HG03060 (cell line): ENCODE data around the gene ESR1.
A peak's percentile ranks its signal among the peaks of the same experiment; 100 is the strongest.
"Not testable (repeated sequence)": the region's sequence is repeated elsewhere in the genome, so short reads cannot be mapped to it uniquely, and the experiment has no call there.

ENCODE experiments used
- ATAC-seq: cut with Tn5 transposase; IDR thresholded peaks from one replicate; pipeline ENCODE4 v1.9.1; 2021; ENCODE audit warnings: low read depth, moderate number of reproducible peaks; ENCODE audit not compliant: unreplicated experiment

ESR1 gene

GRCh38 chr6:152122434-152122833, 315.0 kb downstream of the ESR1 start:
- ATAC-seq: no peak

GRCh38 chr6:152123076-152123475, 315.6 kb downstream of the ESR1 start:
- ATAC-seq: no peak

DNA sequence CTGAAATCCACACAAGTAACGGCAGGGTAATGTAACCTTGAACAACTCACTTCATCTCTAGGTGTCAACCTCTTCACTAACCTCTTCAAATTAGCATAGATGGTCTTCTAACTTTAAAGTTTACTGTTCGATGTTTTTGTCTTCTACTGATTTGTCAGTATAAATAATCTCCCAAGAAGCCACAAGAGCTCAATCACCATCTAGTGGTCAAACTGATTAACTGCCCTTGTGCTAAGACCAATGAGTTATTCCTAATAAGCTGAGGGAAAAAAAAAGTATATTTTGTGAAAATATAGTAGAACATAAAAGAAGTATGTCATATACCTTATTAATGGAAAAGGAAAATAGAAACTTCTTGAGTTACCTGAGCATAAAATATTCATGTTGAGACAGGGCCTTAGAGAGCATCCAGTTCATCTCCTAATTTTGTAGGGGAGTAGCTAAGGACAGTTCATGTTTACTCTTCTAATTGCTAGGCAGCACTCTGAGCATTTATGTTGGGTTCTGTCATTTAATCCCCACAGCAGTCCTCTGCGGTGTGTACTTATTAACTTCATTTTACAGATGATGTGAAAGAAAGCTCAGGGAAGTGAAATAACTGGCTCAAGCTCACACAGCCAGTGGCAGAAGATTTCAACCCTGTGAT, 317.1 kb downstream of the ESR1 start:
- no peak for ATAC-seq

DNA sequence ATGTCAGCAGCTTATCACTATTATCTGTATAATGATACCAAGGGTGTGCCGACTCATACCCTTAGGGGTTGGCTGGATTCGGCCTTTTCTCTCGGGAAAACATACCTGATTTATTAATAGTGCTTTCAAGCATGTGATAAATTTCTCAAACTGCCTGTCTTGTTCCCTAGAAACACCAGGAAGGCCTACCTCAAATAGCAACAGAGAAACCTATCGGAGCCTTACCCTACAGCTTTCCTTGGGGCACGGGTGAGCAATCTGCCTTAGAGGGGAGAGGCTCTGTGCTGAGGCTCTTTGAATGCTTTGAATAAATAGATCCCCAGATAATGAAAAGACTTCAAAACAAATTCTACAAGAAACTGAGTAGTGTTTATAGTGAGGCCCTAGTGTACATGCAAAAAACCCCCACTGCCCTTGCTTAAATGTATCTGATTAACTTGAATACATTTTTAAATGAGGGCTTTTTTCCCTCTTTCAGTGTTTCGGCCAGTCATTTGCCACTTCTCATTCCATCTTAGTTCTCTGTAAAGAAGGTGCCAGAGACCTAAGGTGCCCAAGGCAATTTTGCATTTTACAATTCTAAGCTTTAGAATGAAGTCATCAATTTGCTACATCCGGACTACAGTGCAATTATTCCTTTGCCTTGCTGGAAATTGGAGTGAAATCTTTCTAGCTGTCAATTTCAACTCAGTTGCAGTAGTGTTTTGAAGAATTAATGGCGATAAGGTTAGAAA, 320.1 kb downstream of the ESR1 start:
- no peak for ATAC-seq

DNA sequence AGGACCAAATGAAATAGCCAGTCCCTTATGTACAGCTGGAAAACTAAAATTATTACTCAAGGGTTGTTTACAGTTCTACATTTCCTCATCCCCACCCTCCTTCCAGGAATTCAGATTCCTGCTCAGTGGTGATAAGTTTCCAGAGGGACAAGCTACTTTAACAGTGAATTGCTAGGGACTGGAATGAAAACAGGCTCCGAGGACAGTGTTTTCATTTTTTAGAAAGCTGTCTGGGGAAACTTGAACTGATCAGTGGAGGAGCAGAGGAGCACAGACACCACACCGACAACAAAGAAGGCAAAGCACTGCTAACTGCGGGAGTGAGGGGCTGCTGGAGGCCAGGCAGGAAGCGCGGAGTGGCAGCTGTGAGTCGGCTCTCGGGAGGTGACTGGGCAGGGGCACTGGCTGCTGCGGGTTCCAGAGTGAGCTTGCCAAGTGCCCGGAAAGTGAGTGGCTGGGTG, 322.2 kb downstream of the ESR1 start:
- no peak for ATAC-seq

DNA sequence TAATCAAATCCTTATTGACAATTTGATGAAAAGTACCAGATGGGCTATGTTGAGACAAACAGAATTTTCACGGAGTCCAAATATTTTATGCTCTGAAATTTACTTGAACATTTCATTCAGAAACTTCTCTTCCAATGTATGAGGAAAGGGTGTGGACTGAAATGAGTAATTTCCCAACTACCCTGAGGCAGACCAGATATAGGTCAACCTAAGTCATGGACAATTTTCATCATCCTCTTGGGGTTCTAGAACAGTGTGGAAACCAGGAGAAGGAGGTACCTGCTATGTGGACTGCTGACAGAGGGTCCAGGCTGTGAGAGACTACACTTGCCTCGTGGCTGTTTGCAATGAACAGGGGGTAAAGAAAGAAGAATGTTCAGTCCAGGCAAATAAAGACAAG, 323.0 kb downstream of the ESR1 start:
- ATAC-seq: no peak

DNA sequence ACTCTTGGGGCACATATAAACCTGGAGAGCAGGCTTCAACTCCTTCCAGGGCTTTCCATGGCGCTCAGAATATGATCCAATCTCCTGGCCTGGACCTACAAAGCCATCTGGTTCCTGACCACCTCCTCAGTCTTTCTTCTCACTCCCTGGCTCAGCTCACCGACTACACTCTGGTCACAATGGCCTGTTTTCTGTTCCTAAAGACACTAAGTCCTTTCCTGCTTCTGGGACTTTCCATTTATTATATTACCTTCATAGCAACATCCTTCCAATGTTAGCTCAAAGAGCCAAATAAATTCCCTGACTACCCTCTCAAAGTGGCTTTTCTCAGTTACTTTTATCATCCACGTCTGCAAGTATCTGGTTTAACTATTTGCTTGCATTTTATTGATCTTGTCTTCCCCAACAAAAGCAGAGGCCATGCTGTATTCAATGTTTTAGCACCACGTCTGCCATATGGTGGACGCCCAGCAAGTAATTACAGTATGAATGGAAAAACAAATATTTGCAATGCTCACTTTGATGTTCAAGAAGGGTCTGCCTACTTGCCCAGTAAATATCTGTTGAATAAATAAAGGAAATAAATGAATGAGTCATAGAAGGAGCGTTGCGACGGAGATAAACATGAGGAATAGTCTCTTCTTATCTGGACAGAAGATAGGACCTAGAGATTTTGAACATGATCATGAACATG, 328.4 kb downstream of the ESR1 start:
- no peak for ATAC-seq

- no peak for ATAC-seq
Observed at GRCh38 chr6:152136449-152136825, 329.0 kb downstream of the ESR1 start.

- not testable (repeated sequence) for ATAC-seq
Observed at GRCh38 chr6:152138344-152138743, 330.9 kb downstream of the ESR1 start.

DNA sequence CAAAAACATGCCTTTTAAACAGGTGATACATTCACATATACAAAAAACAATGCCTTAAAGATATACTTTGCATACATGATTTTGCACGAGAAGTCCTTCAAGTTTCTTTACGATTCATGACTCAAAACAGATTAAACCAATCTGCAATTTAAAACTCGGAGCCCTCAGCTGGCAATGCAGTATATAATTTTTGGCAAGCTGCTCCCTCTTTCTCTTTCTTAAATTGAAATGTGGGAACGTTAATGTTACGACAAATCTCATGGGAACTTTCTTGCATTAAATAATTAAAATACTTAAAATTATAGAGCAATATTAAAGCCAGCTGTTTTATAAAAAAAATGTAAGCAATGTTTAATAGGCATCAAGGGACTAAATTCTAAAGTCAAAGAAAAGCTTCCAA, 334.6 kb downstream of the ESR1 start:
- ATAC-seq: no peak

DNA sequence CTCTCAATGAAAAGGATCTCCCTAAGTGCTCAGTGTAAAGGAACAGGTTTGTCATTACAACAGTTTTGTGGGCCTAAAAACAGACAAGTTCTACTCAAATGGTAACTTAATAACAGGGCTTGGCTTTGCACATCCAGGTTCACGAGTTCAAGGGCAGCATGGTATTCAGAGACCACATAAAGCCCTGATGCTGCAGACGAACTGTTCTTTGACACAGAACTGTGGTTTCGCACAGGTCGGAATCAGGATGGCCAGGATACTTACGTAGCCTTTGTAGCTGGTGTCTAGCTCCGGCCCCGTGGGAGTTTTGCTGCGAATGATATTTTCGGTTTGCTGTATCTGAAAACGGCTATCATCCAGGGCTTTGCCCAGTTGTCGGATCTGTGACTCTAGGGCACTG, 335.9 kb downstream of the ESR1 start:
- no peak for ATAC-seq

DNA sequence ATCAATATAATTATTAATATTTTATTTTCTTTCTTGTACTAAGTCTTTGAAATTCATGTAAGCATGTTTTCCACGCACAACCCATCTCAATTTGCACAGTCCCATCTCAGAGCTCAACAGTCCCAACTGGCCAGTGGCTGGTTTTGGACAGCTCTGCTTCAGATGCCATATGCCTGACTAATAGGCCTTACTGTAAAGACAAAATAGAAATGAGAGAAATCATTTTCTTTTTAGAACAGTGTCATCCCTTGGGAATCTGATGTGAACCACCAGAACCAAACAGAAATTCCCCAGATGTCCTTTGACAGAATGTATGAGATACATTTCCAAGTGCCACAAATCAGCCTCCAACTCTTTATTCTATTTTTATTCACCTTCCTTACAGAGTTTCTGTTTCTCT, 338.9 kb downstream of the ESR1 start:
- ATAC-seq: no peak

DNA sequence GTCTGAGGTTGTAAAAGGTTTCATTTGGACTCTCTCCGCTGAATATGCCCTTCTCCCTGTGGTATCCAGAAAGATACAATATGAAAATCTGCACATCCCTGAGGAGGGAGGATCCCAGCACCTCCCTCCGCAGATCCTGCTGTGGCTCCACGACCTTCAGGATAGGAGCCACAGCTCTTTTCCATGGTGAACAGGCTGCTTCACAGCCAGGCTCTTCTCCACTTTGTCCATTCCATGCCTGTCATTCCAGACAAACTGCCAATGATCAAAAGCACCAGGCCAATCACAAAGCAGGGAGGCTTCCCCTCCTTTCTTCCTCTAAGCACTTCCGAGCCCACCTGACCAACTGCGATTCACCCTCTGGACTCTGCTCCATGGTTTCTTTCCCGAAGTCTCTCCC, 339.8 kb downstream of the ESR1 start:
- no peak for ATAC-seq

GRCh38 chr6:152148412-152148811, 340.9 kb downstream of the ESR1 start:
- ATAC-seq: no peak

- no peak for ATAC-seq
Observed at GRCh38 chr6:152150196-152150595, 342.7 kb downstream of the ESR1 start.

- no peak for ATAC-seq
Observed at GRCh38 chr6:152151920-152152319, 344.4 kb downstream of the ESR1 start.

GRCh38 chr6:152154559-152155356, 347.3 kb downstream of the ESR1 start:
- ATAC-seq: no peak

- ATAC-seq: no peak
Observed at GRCh38 chr6:152155792-152156191, 348.3 kb downstream of the ESR1 start.

DNA sequence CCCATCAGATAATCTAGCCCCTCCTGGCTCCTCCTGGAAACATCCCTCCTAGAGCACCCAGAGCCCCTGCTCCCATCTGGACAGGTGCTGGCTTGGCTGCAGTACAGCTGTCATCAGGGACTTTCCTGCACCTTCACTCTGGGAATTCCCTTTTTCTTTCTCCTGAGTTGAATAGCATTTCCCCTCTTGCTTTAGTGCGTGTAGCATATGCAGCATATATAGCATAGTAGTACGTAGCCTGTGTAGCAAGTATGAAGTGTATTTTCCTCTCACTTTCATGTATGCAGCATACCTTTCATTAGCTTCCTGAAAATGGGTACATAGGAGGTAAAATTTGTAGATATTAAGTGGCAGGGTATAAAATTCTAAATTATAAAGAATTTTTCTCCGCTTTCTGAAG, 352.9 kb downstream of the ESR1 start:
- ATAC-seq: peak; percentile 72

- peak; percentile 71 for ATAC-seq
Observed at GRCh38 chr6:152161501-152161900, 354.0 kb downstream of the ESR1 start.

GRCh38 chr6:152164957-152165356, 357.5 kb downstream of the ESR1 start:
- no peak for ATAC-seq
